Skeletal muscle satellite cell (primary cell): ENCODE measurements around the gene RAPH1.
"Not testable (repeated sequence)": the region's sequence is repeated elsewhere in the genome, so short reads cannot be mapped to it uniquely, and the experiment has no call there.

Source experiments
- H3K27me3 ChIP-seq: 2 replicates; pipeline ENCODE4 v1.7.0; 2013; ENCODE audit warnings: low read length; ENCODE audit not compliant: control insufficient read depth, insufficient read depth
- H3K36me3 ChIP-seq: 2 replicates; pipeline ENCODE4 v1.7.0; 2013; ENCODE audit warnings: mild to moderate bottlenecking, control low read depth, low read length; ENCODE audit not compliant: insufficient read depth
- H3K4me1 ChIP-seq: 2 replicates; pipeline ENCODE4 v1.7.0; 2013; ENCODE audit warnings: low read length; ENCODE audit not compliant: control insufficient read depth, insufficient read depth
- H3K4me2 ChIP-seq: 2 replicates; pipeline ENCODE4 v1.7.0; 2013; ENCODE audit warnings: mild to moderate bottlenecking, low read length
- H3K4me3 ChIP-seq: 2 replicates; pipeline ENCODE4 v1.7.0; 2013; ENCODE audit warnings: low read length
- H3K9ac ChIP-seq: 2 replicates; pipeline ENCODE4 v1.7.0; 2013; ENCODE audit warnings: mild to moderate bottlenecking, low read depth, low read length, moderate library complexity
- H3K9me3 ChIP-seq: replicated peaks from 2 replicates; pipeline ENCODE4 v1.7.0; 2013; ENCODE audit warnings: mild to moderate bottlenecking, control low read depth, low read length

The RAPH1 gene

GRCh38 chr2:203446780-203447179, 88.3 kb downstream of the RAPH1 start:
- H3K9ac ChIP-seq, result peak overlapping the region; percentile 24
- H3K4me3 ChIP-seq, result no peak overlapping the region
- H3K9me3 ChIP-seq, result no peaks in the 10 kb centered on the region
- H3K27me3 ChIP-seq, result no peaks in the 10 kb centered on the region
- H3K36me3 ChIP-seq, result peaks cover 90% of the 10 kb centered on the region
- H3K4me2 ChIP-seq, result no peak overlapping the region
- peaks cover 42% of the 10 kb centered on the region for H3K4me1 ChIP-seq

GRCh38 chr2:203446071-203446481, 89.0 kb downstream of the RAPH1 start:
- peaks cover 90% of the 10 kb centered on the region for H3K36me3 ChIP-seq
- no peak overlapping the region for H3K4me3 ChIP-seq
- H3K9ac ChIP-seq, result peak overlapping the region; percentile 24
- H3K4me1 ChIP-seq, result peaks cover 35% of the 10 kb centered on the region
- no peaks in the 10 kb centered on the region for H3K9me3 ChIP-seq
- peak overlapping the region; percentile 42 for H3K4me2 ChIP-seq
- H3K27me3 ChIP-seq, result no peaks in the 10 kb centered on the region

GRCh38 chr2:203444738-203445137, 90.4 kb downstream of the RAPH1 start:
- H3K27me3 ChIP-seq, result no peaks in the 10 kb centered on the region
- peaks cover 88% of the 10 kb centered on the region for H3K36me3 ChIP-seq
- no peak overlapping the region for H3K4me2 ChIP-seq
- H3K4me3 ChIP-seq, result no peak overlapping the region
- H3K4me1 ChIP-seq, result peaks cover 25% of the 10 kb centered on the region
- no peak overlapping the region for H3K9ac ChIP-seq
- H3K9me3 ChIP-seq, result no peaks in the 10 kb centered on the region

DNA sequence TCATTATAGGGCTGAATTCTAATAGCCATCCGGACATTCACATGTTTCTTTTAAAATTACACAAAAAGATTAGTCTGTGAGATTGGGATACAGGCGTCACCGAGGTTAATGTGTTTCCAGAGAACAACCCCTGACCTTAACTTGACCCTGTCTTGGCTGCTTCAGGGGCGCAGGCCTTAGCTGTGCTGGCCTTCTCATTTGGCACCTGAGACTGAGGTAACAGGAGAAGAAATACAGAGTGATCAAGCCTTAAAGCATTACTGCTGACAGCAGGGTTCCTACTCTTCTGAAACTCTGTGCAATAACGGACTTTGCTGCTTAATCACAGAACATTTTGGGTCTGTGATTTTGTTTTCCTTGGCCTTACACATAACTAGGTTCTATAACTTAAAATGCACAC, 92.6 kb downstream of the RAPH1 start:
- H3K9me3 ChIP-seq, result no peaks in the 10 kb centered on the region
- H3K36me3 ChIP-seq, result peaks cover 88% of the 10 kb centered on the region

GRCh38 chr2:203441463-203441862, 93.6 kb downstream of the RAPH1 start:
- H3K4me1 ChIP-seq, result peaks cover 23% of the 10 kb centered on the region
- H3K4me3 ChIP-seq, result no peak overlapping the region
- H3K9ac ChIP-seq, result no peak overlapping the region
- no peaks in the 10 kb centered on the region for H3K9me3 ChIP-seq
- no peaks in the 10 kb centered on the region for H3K27me3 ChIP-seq
- H3K36me3 ChIP-seq, result peaks cover 86% of the 10 kb centered on the region
- no peak overlapping the region for H3K4me2 ChIP-seq

More for the DNA sequence above, 92.6 kb downstream of the RAPH1 start:
- Histone ChIP-seq H3K27me3 (no peaks in the 10 kb centered on the region), H3K4me1 (peaks cover 29% of the 10 kb centered on the region), H3K9ac (no peak overlapping the region), H3K4me3 (no peak overlapping the region), H3K4me2 (no peak overlapping the region)

GRCh38 chr2:203440671-203441070, 94.4 kb downstream of the RAPH1 start:
- Histone ChIP-seq H3K36me3 (peaks cover 90% of the 10 kb centered on the region), H3K4me2 (no peak overlapping the region), H3K4me3 (no peak overlapping the region), H3K9ac (no peak overlapping the region), H3K9me3 (no peaks in the 10 kb centered on the region), H3K4me1 (peaks cover 15% of the 10 kb centered on the region), H3K27me3 (no peaks in the 10 kb centered on the region)

DNA sequence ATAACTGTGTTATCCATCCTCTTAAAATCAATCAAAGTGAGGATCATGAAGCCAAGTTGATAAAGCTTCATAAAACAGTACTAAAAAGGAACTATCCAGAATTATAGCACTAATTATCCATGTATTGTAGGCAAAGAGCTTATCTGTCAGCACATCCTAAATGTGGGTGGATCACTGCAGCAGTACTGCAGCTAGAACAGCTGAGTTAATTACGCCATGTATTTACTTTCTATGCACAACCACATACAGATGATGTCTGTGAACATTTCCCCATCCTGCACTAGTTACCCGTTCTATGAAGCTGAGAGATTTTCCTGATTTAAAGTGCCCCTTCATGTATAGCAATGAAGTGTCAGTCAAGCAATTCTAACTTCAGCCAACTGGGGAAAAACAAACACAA, 96.6 kb downstream of the RAPH1 start:
- no peaks in the 10 kb centered on the region for H3K9me3 ChIP-seq
- H3K36me3 ChIP-seq, result peaks cover 83% of the 10 kb centered on the region
- no peak overlapping the region for H3K4me3 ChIP-seq
- H3K4me1 ChIP-seq, result peaks cover 13% of the 10 kb centered on the region
- H3K4me2 ChIP-seq, result no peak overlapping the region
- no peaks in the 10 kb centered on the region for H3K27me3 ChIP-seq
- no peak overlapping the region for H3K9ac ChIP-seq

DNA sequence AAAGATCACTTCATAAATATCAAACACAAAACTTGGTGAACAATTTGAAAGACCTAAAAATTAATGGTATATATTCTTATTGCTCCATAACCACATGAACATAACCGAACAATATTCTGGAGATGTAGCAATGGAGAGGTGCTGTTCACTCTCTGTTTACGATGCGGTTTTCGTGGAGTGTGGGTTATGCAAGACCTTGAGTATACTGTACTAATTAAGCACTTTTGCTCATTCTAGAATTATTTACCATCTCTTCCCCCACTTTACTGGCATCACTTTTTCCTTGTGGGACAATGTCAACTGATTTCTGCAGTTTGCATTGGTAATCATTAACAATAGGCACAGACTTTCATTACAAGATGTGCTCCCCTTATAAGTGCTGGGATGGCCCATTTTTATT, 97.6 kb downstream of the RAPH1 start:
- Histone ChIP-seq H3K36me3 (peaks cover 78% of the 10 kb centered on the region), H3K4me1 (peaks cover 11% of the 10 kb centered on the region)

DNA sequence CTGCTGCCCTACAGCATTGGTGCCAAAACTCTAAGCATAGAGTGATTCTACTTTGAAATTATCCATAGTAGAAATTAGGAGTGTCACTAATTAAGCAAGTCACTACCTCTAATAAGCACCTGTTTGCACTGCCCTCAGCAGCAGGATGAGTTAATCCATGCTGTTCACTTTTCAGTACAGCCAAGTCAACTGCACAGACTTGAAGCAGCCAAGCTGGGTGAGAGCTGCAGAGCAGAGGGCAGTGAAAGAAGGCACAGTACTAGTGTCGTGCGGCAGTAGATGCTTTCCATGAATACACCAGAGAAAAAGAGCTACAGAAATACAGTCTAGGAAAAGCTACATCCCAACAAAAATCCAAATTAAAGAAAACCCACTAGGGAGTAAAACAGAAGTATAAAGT, 98.6 kb downstream of the RAPH1 start:
- no peak overlapping the region for H3K4me2 ChIP-seq
- H3K36me3 ChIP-seq, result peaks cover 70% of the 10 kb centered on the region
- no peaks in the 10 kb centered on the region for H3K9me3 ChIP-seq
- H3K4me3 ChIP-seq, result no peak overlapping the region
- H3K9ac ChIP-seq, result no peak overlapping the region
- peaks cover 8% of the 10 kb centered on the region for H3K4me1 ChIP-seq
- no peaks in the 10 kb centered on the region for H3K27me3 ChIP-seq

More for the DNA sequence above, 97.6 kb downstream of the RAPH1 start:
- Histone ChIP-seq H3K9ac (no peak overlapping the region), H3K4me3 (no peak overlapping the region), H3K4me2 (no peak overlapping the region), H3K9me3 (no peaks in the 10 kb centered on the region), H3K27me3 (no peaks in the 10 kb centered on the region)

- Histone ChIP-seq H3K4me3 (no peak overlapping the region), H3K9ac (no peak overlapping the region), H3K9me3 (no peaks in the 10 kb centered on the region), H3K4me2 (no peak overlapping the region), H3K36me3 (peaks cover 60% of the 10 kb centered on the region), H3K4me1 (peaks cover 7% of the 10 kb centered on the region), H3K27me3 (no peaks in the 10 kb centered on the region)
These were observed 102.3 kb downstream of the RAPH1 start for GRCh38 chr2:203432811-203433210.

DNA sequence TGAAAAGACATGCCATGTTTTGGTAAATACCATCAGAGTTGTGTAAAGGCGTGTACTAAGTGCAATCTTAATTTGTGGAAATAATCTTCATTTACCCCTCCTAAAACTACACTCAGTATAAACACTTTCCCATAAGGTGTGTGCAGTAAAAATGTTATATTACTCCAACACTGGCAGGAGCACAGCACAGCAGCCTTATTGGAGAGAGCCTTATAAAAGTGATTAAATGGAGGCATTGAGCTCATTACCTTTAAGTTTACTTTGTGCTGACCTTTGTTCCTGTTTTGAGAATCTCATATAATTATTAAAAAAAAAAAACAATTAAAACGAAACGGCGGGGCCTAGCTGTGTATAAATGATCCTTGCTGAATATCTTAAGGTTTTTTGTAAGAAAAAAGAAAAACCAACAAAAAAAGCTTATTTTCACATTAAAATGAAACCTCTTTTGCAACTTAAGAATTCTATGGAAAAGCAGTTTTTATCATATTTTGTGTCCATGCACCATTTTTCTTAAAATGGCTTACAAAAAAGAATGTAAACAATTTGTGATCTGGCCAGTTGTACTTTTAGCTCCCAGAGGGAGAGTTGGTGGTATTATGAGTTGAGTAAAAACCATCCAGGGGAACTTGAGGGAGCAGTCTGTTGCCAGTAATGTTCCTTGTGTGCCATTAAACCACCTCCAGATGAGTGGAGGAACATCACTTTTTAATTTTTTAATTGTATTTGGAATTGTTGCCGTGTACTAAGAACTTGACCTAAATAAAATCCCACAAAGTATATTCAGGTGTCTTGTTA, 103.5 kb downstream of the RAPH1 start:
- Histone ChIP-seq H3K9me3 (no peaks in the 10 kb centered on the region), H3K4me1 (peaks cover 19% of the 10 kb centered on the region), H3K36me3 (peaks cover 55% of the 10 kb centered on the region), H3K4me2 (no peak overlapping the region), H3K4me3 (no peak overlapping the region), H3K9ac (no peak overlapping the region), H3K27me3 (no peaks in the 10 kb centered on the region)

GRCh38 chr2:203429643-203430042, 105.5 kb downstream of the RAPH1 start:
- H3K4me2 ChIP-seq, H3K9me3 ChIP-seq, H3K4me3 ChIP-seq, H3K9ac ChIP-seq, H3K27me3 ChIP-seq: not testable (repeated sequence)
- peaks cover 39% of the 10 kb centered on the region for H3K36me3 ChIP-seq
- peaks cover 19% of the 10 kb centered on the region for H3K4me1 ChIP-seq
